Measurements from ENCODE around the gene ALKBH3. TPM values are rescaled to one million over a fixed set of nuclear protein-coding genes. Genes with fewer than 3 reads are reported as not detected.

Gene ALKBH3
- total RNA-seq, 1 donor from 2014 or later, result 40.5 TPM

GRCh38 chr11:43933608-43934551, 53.2 kb downstream of the ALKBH3 start:
- ChIA-PET CTCF (no interaction called here), POLR2A (no interaction called here)
- no peak for DNase-seq
- Mint-ChIP-seq H3K27ac (no peak overlapping the region), H3K27me3 (peaks cover 9% of the 10 kb centered on the region), H3K4me1 (no peaks in the 10 kb centered on the region), H3K4me3 (no peak overlapping the region), H3K36me3 (ENCODE audit: low read depth) (no peaks in the 10 kb centered on the region), H3K9me3 (no peaks in the 10 kb centered on the region)
- intact Hi-C loops (cut with micrococcal nuclease), result no loop called here
- no peak for TF ChIP-seq CTCF (IDR thresholded peaks at IDR 0.05)
- no peak for ATAC-seq (ENCODE audit: low read depth)

GRCh38 chr11:43934601-43935423, 54.2 kb downstream of the ALKBH3 start:
- no peak for ATAC-seq (ENCODE audit: low read depth)
- Mint-ChIP-seq H3K36me3 (ENCODE audit: low read depth) (no peaks in the 10 kb centered on the region), H3K4me1 (no peaks in the 10 kb centered on the region), H3K27me3 (peaks cover 10% of the 10 kb centered on the region), H3K4me3 (no peak overlapping the region), H3K27ac (no peak overlapping the region), H3K9me3 (no peaks in the 10 kb centered on the region)
- intact Hi-C loops (cut with micrococcal nuclease), result no loop called here
- no peak for TF ChIP-seq CTCF (IDR thresholded peaks at IDR 0.05)
- DNase-seq, result no peak
- CTCF ChIA-PET, result no interaction called here
- POLR2A ChIA-PET, result no interaction called here

GRCh38 chr11:43935424-43935979, 54.9 kb downstream of the ALKBH3 start:
- no peak for TF ChIP-seq CTCF (IDR thresholded peaks at IDR 0.05)
- Mint-ChIP-seq H3K4me3 (no peak overlapping the region), H3K9me3 (no peaks in the 10 kb centered on the region), H3K27me3 (peaks cover 10% of the 10 kb centered on the region), H3K36me3 (ENCODE audit: low read depth) (no peaks in the 10 kb centered on the region), H3K4me1 (no peaks in the 10 kb centered on the region), H3K27ac (no peak overlapping the region)
- intact Hi-C loops (cut with micrococcal nuclease), result no loop called here
- ChIA-PET POLR2A (no interaction called here), CTCF (no interaction called here)
- no peak for DNase-seq
- ATAC-seq (ENCODE audit: low read depth), result no peak

- H3K9me3 Mint-ChIP-seq, result no peaks in the 10 kb centered on the region
- no peak overlapping the region for H3K4me3 Mint-ChIP-seq
- intact Hi-C loops (cut with micrococcal nuclease), result no loop called here
- no peaks in the 10 kb centered on the region for H3K36me3 Mint-ChIP-seq (ENCODE audit: low read depth)
- ATAC-seq (ENCODE audit: low read depth) (no peak), DNase-seq (no peak)
- ChIA-PET POLR2A (no interaction called here), CTCF (no interaction called here)
- no peak overlapping the region for H3K27ac Mint-ChIP-seq
- H3K4me1 Mint-ChIP-seq, result no peaks in the 10 kb centered on the region
- H3K27me3 Mint-ChIP-seq, result peaks cover 16% of the 10 kb centered on the region
- no peak for TF ChIP-seq CTCF (IDR thresholded peaks at IDR 0.05)
Measured at GRCh38 chr11:43936076-43936475, 55.4 kb downstream of the ALKBH3 start.

All from activated B cell treated with CpG ODN at 0.5 μM for 24 hours (primary cell).